Caco-2 (cell line): ENCODE measurements around the gene FAM53A. TPM values are rescaled to one million over a fixed set of nuclear protein-coding genes. Genes with fewer than 3 reads are reported as not detected.

Experiments used
- BruUV-seq: library from RNA; stranded (reverse); fragments of 400-500 nt; replicated peaks from 2 replicates; lab custom pipeline; 2021; lab: Mats Ljungman, UMichigan
- CTCF ChIA-PET: fragments of 300-600 bp; sonication (Branson Sonifier 250); formaldehyde crosslinking; loops from one replicate; lab custom pipeline; 2022; ENCODE audit warnings: antibody characterized with exemption; lab: Charles Lee
- POLR2A ChIA-PET: fragments of 300-600 bp; sonication (Branson Sonifier 250); formaldehyde crosslinking; loops from one replicate; lab custom pipeline; 2022; ENCODE audit warnings: antibody characterized with exemption; lab: Charles Lee
- DNase-seq, 2 experiments: peaks; one replicate each; pipeline versions ENCODE4 v3.0.0 to v3.0.0-alpha.2; 2020 to 2022
- H3K27me3 ChIP-seq: replicated peaks from 2 replicates; pipeline ENCODE4 v1.6.0; 2011; ENCODE audit warnings: low read length; ENCODE audit not compliant: control insufficient read depth, insufficient read depth
- H3K36me3 ChIP-seq: 2 replicates; pipeline ENCODE4 v1.5.1; 2011; ENCODE audit warnings: low read length; ENCODE audit not compliant: control insufficient read depth, insufficient read depth
- H3K4me1 ChIP-seq: fragments of 250-450 bp; sonication (Bioruptor Pico); 2 replicates; pipeline ENCODE4 v1.5.1; 2020; ENCODE audit warnings: mild to moderate bottlenecking
- H3K4me3 ChIP-seq: 2 replicates; pipeline ENCODE4 v1.5.1; 2011; ENCODE audit warnings: low read depth, mild to moderate bottlenecking, control low read depth, low read length
- H3K9me3 ChIP-seq: fragments of 250-450 bp; sonication (Bioruptor Pico); 2 replicates; pipeline ENCODE4 v1.5.1; 2020; ENCODE audit warnings: mild to moderate bottlenecking, moderate library complexity
- H3K27ac Mint-ChIP-seq: one replicate; pipeline ENCODE4 v1.8.0; 2022; ENCODE audit warnings: mixed read lengths; ENCODE audit not compliant: unreplicated experiment
- H3K27me3 Mint-ChIP-seq: one replicate; pipeline ENCODE4 v1.8.0; 2022; ENCODE audit warnings: mixed read lengths; ENCODE audit not compliant: insufficient read depth, unreplicated experiment
- H3K36me3 Mint-ChIP-seq: one replicate; pipeline ENCODE4 v1.8.0; 2022; ENCODE audit warnings: mild to moderate bottlenecking, mixed read lengths; ENCODE audit not compliant: insufficient read depth, unreplicated experiment
- H3K4me1 Mint-ChIP-seq: one replicate; pipeline ENCODE4 v1.8.0; 2022; ENCODE audit warnings: low read depth, mixed read lengths; ENCODE audit not compliant: unreplicated experiment
- H3K4me3 Mint-ChIP-seq: one replicate; pipeline ENCODE4 v1.8.0; 2022; ENCODE audit warnings: mild to moderate bottlenecking, moderate library complexity, mixed read lengths; ENCODE audit not compliant: unreplicated experiment
- H3K9me3 Mint-ChIP-seq: one replicate; pipeline ENCODE4 v1.8.0; 2022; ENCODE audit warnings: mixed read lengths; ENCODE audit not compliant: unreplicated experiment
- CTCF ChIP-seq, 2 experiments: fragments of 200-600 bp in 1 of 2; IDR thresholded peaks; 1 replicate in 1 of 2; 2 replicates in 1 of 2; pipeline versions ENCODE4 v1.5.1 to v1.8.0; 2011 to 2022; ENCODE audit warnings: antibody characterized with exemption in 1 of 2, control low read depth in 1 of 2, inconsistent platforms in 1 of 2, low read depth in 1 of 2, low read length in 1 of 2, mild to moderate bottlenecking in 1 of 2, moderate library complexity in 1 of 2; ENCODE audit not compliant: insufficient read depth in 1 of 2, severe bottlenecking in 1 of 2, unreplicated experiment in 1 of 2
- intact Hi-C: fragments of 100-400 bp; cut with micrococcal nuclease; formaldehyde crosslinking; loops from one replicate; pipeline ENCODE4 v1.10.0; 2022; ENCODE audit not compliant: unreplicated experiment
- total RNA-seq: library from RNA; stranded (reverse); gene quantifications from 2 replicates; pipeline ENCODE4 v1.2.3, GENCODE V29; 2022

FAM53A gene
- total RNA-seq, 1 experiment from 2014 or later: 4.1 TPM

- peaks cover 6% of the 10 kb centered on the region for H3K36me3 Mint-ChIP-seq
- H3K4me3 Mint-ChIP-seq: no peak overlapping the region
- H3K27ac Mint-ChIP-seq: no peak overlapping the region
- Histone ChIP-seq H3K27me3 (no peaks in the 10 kb centered on the region), H3K9me3 (no peaks in the 10 kb centered on the region), H3K36me3 (no peaks in the 10 kb centered on the region), H3K4me3 (no peak overlapping the region), H3K4me1 (no peaks in the 10 kb centered on the region)
- no peaks in the 10 kb centered on the region for H3K4me1 Mint-ChIP-seq
- ChIA-PET CTCF (interaction anchor here (0.6 kb wide), 1 partner anchor 146 kb away, joined by 4 read pairs; no protein-coding TSS in a partner anchor), POLR2A (no interaction called here)
- DNase-seq: no peak
- no peaks in the 10 kb centered on the region for H3K9me3 Mint-ChIP-seq
- intact Hi-C loops: no loop called here
- H3K27me3 Mint-ChIP-seq: no peaks in the 10 kb centered on the region
- no TSS peak for BruUV-seq
- TF ChIP-seq CTCF (IDR thresholded peaks at IDR 0.05; ENCODE audit: insufficient read depth in 1 of 2, low read depth in 1 of 2, low read length in 1 of 2, severe bottlenecking in 1 of 2, unreplicated experiment in 1 of 2): no peak
These were observed 71.6 kb downstream of the FAM53A start for GRCh38 chr4:1612278-1613098.

DNA sequence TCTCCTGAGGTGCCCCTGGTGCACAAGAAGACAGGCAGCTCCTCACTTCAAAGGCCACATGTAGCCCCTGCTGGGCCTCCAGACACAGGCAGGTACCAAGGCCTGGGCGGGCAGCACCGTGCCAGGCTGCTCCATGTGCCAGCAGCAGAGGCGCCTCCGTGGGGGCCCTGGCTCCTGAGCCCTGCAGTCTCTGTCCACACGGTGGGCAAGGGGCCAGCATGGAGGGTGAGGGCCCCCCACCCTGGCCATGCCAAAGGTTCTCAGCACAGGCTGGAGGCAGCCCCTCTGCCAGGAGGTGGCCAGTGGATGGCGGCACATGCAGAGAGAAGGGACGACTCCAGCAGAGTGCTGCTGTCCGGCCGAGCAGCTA lies 72.6 kb downstream of the FAM53A start:
- Mint-ChIP-seq H3K27me3 (no peaks in the 10 kb centered on the region), H3K4me1 (no peaks in the 10 kb centered on the region), H3K4me3 (no peak overlapping the region), H3K36me3 (peaks cover 6% of the 10 kb centered on the region), H3K9me3 (no peaks in the 10 kb centered on the region), H3K27ac (no peak overlapping the region)
- ChIA-PET CTCF (no interaction called here), POLR2A (no interaction called here)
- no peak for TF ChIP-seq CTCF (IDR thresholded peaks at IDR 0.05; ENCODE audit: insufficient read depth in 1 of 2, low read depth in 1 of 2, low read length in 1 of 2, severe bottlenecking in 1 of 2, unreplicated experiment in 1 of 2)
- BruUV-seq: no TSS peak
- no peak overlapping the region for H3K4me3 ChIP-seq
- intact Hi-C loops: no loop called here
- no peaks in the 10 kb centered on the region for H3K36me3 ChIP-seq
- no peak for DNase-seq
- no peaks in the 10 kb centered on the region for H3K4me1 ChIP-seq
- no peaks in the 10 kb centered on the region for H3K9me3 ChIP-seq
- H3K27me3 ChIP-seq: no peaks in the 10 kb centered on the region

DNA sequence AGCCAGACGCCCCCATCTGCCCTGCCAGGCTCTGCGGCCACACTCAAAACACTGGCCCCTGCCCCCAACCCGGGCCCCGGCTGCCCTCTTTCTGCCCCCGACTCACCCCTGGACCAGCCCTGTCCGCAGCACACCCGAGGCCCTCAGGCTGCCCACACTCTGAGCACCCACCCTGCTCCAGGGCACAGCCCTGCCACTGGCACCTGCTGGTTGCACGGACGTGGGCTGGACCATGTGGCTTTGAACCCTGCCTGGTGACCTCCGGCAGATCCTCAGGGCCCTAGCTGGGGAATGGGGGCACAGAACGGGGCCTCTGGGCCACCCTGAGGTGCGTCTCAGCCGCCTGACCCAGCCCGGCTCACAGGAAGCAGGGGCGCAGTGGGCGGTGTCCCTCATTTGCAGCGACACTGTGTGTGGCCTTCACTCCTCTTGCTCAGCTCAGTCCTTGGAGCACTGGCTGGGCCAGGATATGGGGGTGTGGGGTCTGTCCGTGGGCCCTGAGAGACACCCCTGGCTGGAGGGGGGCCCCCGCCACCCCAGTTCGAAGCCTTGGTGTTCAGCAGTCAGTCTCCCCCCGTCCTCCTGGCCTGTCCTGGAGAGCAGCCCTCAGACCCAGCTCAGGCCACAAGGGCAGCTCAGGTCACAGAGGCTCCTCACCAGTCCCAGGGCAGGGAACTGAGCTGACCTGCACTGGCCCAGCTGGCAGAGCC lies 73.2 kb downstream of the FAM53A start:
- H3K9me3 Mint-ChIP-seq: no peaks in the 10 kb centered on the region
- CTCF ChIA-PET: no interaction called here

More for the DNA sequence above, 73.2 kb downstream of the FAM53A start:
- TF ChIP-seq CTCF (IDR thresholded peaks at IDR 0.05; ENCODE audit: insufficient read depth in 1 of 2, low read depth in 1 of 2, low read length in 1 of 2, severe bottlenecking in 1 of 2, unreplicated experiment in 1 of 2): no peak
- POLR2A ChIA-PET: no interaction called here
- Histone ChIP-seq H3K36me3 (no peaks in the 10 kb centered on the region), H3K27me3 (no peaks in the 10 kb centered on the region), H3K4me3 (no peak overlapping the region), H3K4me1 (no peaks in the 10 kb centered on the region), H3K9me3 (no peaks in the 10 kb centered on the region)
- Mint-ChIP-seq H3K4me1 (no peaks in the 10 kb centered on the region), H3K27me3 (no peaks in the 10 kb centered on the region), H3K36me3 (peaks cover 6% of the 10 kb centered on the region), H3K4me3 (no peak overlapping the region), H3K27ac (no peak overlapping the region)
- no peak for DNase-seq
- no TSS peak for BruUV-seq
- intact Hi-C loops: no loop called here
